Upper lobe of left lung (tissue), 6 donors: ENCODE measurements around the gene GRXCR2. TPM values are rescaled to one million over a fixed set of nuclear protein-coding genes. Genes with fewer than 3 reads are reported as not detected.
A peak's percentile ranks its signal among the peaks of the same experiment; 100 is the strongest.
"Not testable (repeated sequence)": the region's sequence is repeated elsewhere in the genome, so short reads cannot be mapped to it uniquely, and the experiment has no call there.

Experiments used
- ATAC-seq, 2 donors: fragments of 200-7000 bp; cut with Tn5 transposase; one replicate each; pipeline ENCODE4 v1.9.1; 2022; ENCODE audit warnings: mild to moderate bottlenecking in 2 of 2, moderate library complexity in 2 of 2; ENCODE audit not compliant: low FRiP score in 2 of 2
- DNase-seq, 2 donors: peaks; one replicate each; pipeline ENCODE4 v3.0.0-alpha.2; 2019 to 2020
- H3K27ac ChIP-seq, 4 donors: fragments of 200-600 bp; sonication (generic); one replicate each; pipeline ENCODE4 v1.5.1; 2016 to 2019
- H3K27me3 ChIP-seq, 4 donors: fragments of 200-600 bp; sonication (generic); one replicate each; pipeline ENCODE4 v1.5.1; 2017 to 2019
- H3K36me3 ChIP-seq, 4 donors: fragments of 200-600 bp; sonication (generic); one replicate each; pipeline ENCODE4 v1.5.1; 2016 to 2019
- H3K4me1 ChIP-seq, 4 donors: fragments of 200-600 bp; sonication (generic); one replicate each; pipeline ENCODE4 v1.5.1; 2018 to 2019
- H3K4me3 ChIP-seq, 4 donors: fragments of 200-600 bp; sonication (generic); one replicate each; pipeline ENCODE4 v1.5.1; 2017 to 2019; ENCODE audit warnings: mild to moderate bottlenecking in 2 of 4, moderate library complexity in 1 of 4
- H3K9me3 ChIP-seq, 4 donors: fragments of 200-600 bp; sonication (generic); one replicate each; pipeline ENCODE4 v1.5.1; 2018 to 2019
- CTCF ChIP-seq, 6 experiments: fragments of 450-650 bp in 4 of 6; fragments of 200-600 bp in 2 of 6; sonication (generic) in 2 of 6; IDR thresholded peaks; one replicate each; pipeline ENCODE4 v1.5.1; 2016 to 2019; ENCODE audit warnings: antibody characterized with exemption in 6 of 6
- EP300 ChIP-seq, 4 donors: sonication (generic); formaldehyde crosslinking; IDR thresholded peaks; one replicate each; pipeline ENCODE4 v1.5.1; 2017; ENCODE audit warnings: antibody characterized with exemption in 4 of 4, control low read depth in 2 of 4
- POLR2A ChIP-seq, 4 donors: fragments of 450-650 bp; IDR thresholded peaks; one replicate each; pipeline ENCODE4 v1.5.1; 2016 to 2017; ENCODE audit warnings: antibody characterized with exemption in 4 of 4, mild to moderate bottlenecking in 2 of 4
- POLR2AphosphoS5 ChIP-seq, 2 donors: sonication (generic); formaldehyde crosslinking; IDR thresholded peaks; one replicate each; pipeline ENCODE4 v1.5.1; 2017; ENCODE audit warnings: antibody characterized with exemption in 2 of 2
- WGBS, 2 donors: methylation state at CpG; one replicate each; pipeline ENCODE4 v1.1.5; 2017 to 2018; 5-methylcytosine and 5-hydroxymethylcytosine counted together
- total RNA-seq, 6 donors: library from RNA; depleted of rRNA in 4 of 6; stranded (reverse); fragments of >200 nt in 4 of 6; gene quantifications; one replicate each; pipeline versions ENCODE4 v1.1.0 to v1.2.1, GENCODE V29; 2016 to 2021
- donor health status: DM: no; HTN: no; CAD: no; lungs with moderate emphysema.
- donor health status: DM: no; HTN: yes; CAD: no; lungs with severe emphysema.

Gene GRXCR2
- total RNA-seq, 6 donors from 2014 or later = not detected

- no peak for DNase-seq
- Histone ChIP-seq H3K9me3 (no peaks in the 10 kb centered on the region), H3K27me3 (no peaks in the 10 kb centered on the region), H3K4me3 (no peak overlapping the region), H3K27ac (no peak overlapping the region), H3K4me1 (no peaks in the 10 kb centered on the region), H3K36me3 (no peaks in the 10 kb centered on the region)
- 31 to 59% methylated on average over 3 of the region's 3 CpGs for WGBS, 2 donors
- TF ChIP-seq CTCF (IDR thresholded peaks at IDR 0.05) (no peak), POLR2AphosphoS5 (IDR thresholded peaks at IDR 0.05) (no peak), POLR2A (IDR thresholded peaks at IDR 0.05) (no peak), EP300 (IDR thresholded peaks at IDR 0.05) (no peak)
- no peak for ATAC-seq
Observed at GRCh38 chr5:145846081-145846480, 26.7 kb downstream of the GRXCR2 start.

DNA sequence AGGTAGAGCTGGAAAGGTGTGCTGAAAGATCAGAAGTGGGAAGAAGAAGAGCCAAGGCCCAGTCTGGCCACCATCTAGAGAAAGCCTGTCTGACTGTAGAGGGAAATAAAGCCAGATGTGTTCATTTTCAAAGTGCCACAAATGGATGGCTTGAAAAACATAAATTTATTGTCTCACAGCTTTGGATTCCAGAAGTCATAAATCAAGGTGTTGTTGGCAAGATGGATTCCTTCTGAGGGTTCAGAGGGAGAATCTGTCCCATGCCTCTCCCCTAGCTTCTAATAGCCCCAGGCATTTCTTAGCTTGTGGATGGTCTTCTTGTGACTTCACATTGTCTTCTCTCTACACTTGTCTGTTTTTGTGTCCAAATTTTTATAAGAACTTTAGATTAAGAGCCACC lies 31.5 kb downstream of the GRXCR2 start:
- no peak overlapping the region for H3K4me3 ChIP-seq
- no peak for TF ChIP-seq POLR2AphosphoS5 (IDR thresholded peaks at IDR 0.05)
- no peaks in the 10 kb centered on the region for H3K27me3 ChIP-seq
- no peaks in the 10 kb centered on the region for H3K4me1 ChIP-seq
- no peak overlapping the region for H3K27ac ChIP-seq
- no peak for DNase-seq
- H3K9me3 ChIP-seq = no peaks in the 10 kb centered on the region
- H3K36me3 ChIP-seq = no peaks in the 10 kb centered on the region
- no peak for ATAC-seq

DNA sequence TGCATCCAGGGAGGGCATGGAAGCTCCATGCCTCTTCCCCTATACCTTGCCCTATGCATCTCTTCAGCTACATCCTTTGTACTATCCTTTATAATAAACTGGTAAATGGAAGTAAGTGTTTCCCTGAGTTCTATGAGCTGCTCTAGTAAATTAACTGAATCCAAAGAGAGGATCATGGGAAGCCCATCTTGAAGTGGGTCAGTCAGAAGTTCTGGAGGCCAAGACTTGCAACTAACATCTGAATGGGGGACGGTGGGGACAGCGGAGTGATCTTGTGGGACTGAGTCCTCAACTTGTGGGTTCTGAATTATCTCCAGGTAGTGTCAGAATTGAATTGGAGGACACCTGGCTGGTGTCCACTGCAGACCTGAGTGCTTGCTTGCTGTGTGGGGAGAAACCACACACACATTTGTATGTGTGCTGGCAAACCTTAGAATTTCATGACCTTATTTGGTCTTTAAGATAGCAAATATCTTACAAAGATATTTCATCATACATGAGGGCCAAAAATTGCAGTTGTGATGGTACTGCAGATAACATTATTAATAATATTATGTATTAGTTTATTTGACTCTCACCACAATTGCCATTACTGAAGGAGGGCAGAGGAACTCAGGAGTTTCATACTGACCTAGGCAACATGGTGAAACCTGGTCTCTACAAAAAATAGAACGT lies 32.2 kb downstream of the GRXCR2 start:
- Histone ChIP-seq H3K9me3 (no peaks in the 10 kb centered on the region), H3K4me1 (peaks cover 0 to 5% (median 4%) of the 10 kb centered on the region in 4 donors), H3K4me3 (no peak overlapping the region), H3K36me3 (no peaks in the 10 kb centered on the region), H3K27ac (no peak overlapping the region), H3K27me3 (no peaks in the 10 kb centered on the region)
- DNase-seq (no peak), ATAC-seq (no peak)
- TF ChIP-seq POLR2A (IDR thresholded peaks at IDR 0.05) = no peak
- no peak for TF ChIP-seq POLR2AphosphoS5 (IDR thresholded peaks at IDR 0.05)
- TF ChIP-seq CTCF (IDR thresholded peaks at IDR 0.05) = no peak
- no peak for TF ChIP-seq EP300 (IDR thresholded peaks at IDR 0.05)
- WGBS, 2 donors = 80 to 85% methylated on average over 3 of the region's 3 CpGs

DNA sequence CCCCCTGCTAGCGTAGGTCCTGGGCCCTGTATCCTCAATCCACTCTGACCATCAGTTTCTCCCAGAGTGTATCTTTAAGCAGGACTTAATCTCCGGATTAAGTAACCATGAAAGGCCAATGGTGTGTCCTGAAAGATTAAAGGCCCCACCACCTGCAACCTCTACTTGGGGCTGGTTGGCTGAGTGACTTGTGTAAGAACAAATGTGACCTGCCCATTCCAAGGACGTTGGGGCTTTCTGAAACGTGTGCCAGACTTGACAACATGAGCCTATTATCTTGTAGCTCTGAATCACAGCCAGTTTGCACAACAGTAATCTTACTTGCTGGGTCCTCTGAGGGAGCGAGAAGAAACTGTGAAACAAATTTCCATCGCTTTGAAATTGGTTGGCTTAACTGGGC lies 34.5 kb downstream of the GRXCR2 start:
- Histone ChIP-seq H3K27me3 (no peaks in the 10 kb centered on the region), H3K4me1 (peaks cover 2 to 17% (median 8%) of the 10 kb centered on the region in 4 donors), H3K4me3 (no peak overlapping the region), H3K27ac (no peak overlapping the region), H3K36me3 (no peaks in the 10 kb centered on the region), H3K9me3 (no peaks in the 10 kb centered on the region)
- ATAC-seq = no peak
- DNase-seq = no peak
- 80 to 84% methylated on average over 6 of the region's 6 CpGs for WGBS, 2 donors
- TF ChIP-seq POLR2A (IDR thresholded peaks at IDR 0.05) (no peak), CTCF (IDR thresholded peaks at IDR 0.05) (no peak), EP300 (IDR thresholded peaks at IDR 0.05) (no peak), POLR2AphosphoS5 (IDR thresholded peaks at IDR 0.05) (no peak)

- peaks cover 4 to 17% (median 8%) of the 10 kb centered on the region in 4 donors for H3K4me1 ChIP-seq
- H3K4me3 ChIP-seq = peak overlapping the region in 1 of 4 donors; percentile 94
- peak overlapping the region in 1 of 4 donors; percentile 52 for H3K27ac ChIP-seq
- not testable (repeated sequence) for H3K36me3 ChIP-seq, ATAC-seq, H3K27me3 ChIP-seq, H3K9me3 ChIP-seq, DNase-seq
- WGBS, 2 donors = 93 to 95% methylated on average over 7 to 13 of the region's 13 CpGs
Observed at GRCh38 chr5:145836241-145836640, 36.6 kb downstream of the GRXCR2 start.

DNA sequence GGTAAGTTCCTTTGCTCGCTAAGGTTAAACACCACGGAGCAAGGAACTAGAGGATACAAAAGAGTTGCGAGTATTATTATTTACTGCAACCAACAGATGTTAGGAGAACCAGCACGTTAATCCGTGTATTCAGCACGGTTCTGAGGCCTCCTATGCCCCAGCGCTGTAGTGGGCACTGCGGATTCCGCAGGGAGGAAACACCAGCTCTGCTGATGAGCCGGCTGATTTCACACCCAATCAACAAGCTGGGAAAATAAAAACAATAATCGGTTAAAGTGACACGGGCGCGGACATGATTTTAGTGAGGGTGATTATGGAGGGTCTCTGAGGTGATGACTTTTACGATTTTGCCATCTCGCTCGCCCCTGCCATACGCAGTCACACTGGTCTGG lies 37.0 kb downstream of the GRXCR2 start:
- 50 to 54% methylated on average over 18 of the region's 18 CpGs for WGBS, 2 donors
- H3K27me3 ChIP-seq = no peaks in the 10 kb centered on the region
- peak overlapping the region; percentile 52 to 81 (median 65) for H3K27ac ChIP-seq
- no peaks in the 10 kb centered on the region for H3K9me3 ChIP-seq
- H3K4me1 ChIP-seq = peaks cover 7 to 20% (median 12%) of the 10 kb centered on the region in 4 donors
- no peak for ATAC-seq
- DNase-seq = no peak
- H3K4me3 ChIP-seq = peak overlapping the region in 3 of 4 donors; percentile 78 to 94 (median 81)
- no peak for TF ChIP-seq CTCF (IDR thresholded peaks at IDR 0.05)
- no peak for TF ChIP-seq POLR2AphosphoS5 (IDR thresholded peaks at IDR 0.05)
- TF ChIP-seq EP300 (IDR thresholded peaks at IDR 0.05) = no peak
- no peak for TF ChIP-seq POLR2A (IDR thresholded peaks at IDR 0.05)
- no peaks in the 10 kb centered on the region for H3K36me3 ChIP-seq
